Measurements from ENCODE around the gene STX11.
A peak's percentile ranks its signal among the peaks of the same experiment; 100 is the strongest.

STX11 gene

DNA sequence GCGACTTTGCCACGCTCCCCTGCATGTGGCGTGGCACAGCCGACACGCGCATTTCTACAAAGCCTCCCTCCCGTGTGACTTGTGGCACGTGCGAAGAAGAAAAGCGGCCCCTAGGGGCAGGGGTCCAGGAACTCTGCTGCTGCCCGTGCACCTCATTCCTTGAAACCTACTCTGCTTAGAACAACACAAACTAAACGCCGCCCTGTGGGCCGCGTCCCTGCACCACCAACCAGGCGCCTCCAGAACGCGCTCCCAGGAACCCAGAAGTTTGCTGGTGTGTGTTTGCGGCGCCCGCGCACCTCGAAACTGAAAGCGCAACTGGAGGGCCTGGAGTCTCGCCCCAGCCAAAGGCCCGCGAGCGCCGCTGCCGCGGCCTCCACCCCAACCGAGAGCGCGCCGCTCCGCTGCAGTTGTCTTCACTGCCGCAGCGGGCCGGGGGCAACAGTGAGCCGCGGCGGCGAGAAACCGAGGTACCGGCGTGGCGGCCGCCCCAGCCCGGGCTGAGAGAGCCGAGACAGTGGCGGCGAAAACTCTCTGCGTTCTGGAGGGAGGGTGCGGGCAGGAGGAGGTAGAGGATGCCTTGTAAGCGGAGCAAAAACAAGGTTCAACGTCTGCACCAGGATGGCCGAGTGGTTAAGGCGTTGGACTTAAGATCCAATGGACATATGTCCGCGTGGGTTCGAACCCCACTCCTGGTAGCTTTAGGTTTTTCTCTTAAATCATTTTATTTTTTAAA is 65.8 kb downstream of the STX11 start:
- peak; percentile 100 for DNase-seq

DNA sequence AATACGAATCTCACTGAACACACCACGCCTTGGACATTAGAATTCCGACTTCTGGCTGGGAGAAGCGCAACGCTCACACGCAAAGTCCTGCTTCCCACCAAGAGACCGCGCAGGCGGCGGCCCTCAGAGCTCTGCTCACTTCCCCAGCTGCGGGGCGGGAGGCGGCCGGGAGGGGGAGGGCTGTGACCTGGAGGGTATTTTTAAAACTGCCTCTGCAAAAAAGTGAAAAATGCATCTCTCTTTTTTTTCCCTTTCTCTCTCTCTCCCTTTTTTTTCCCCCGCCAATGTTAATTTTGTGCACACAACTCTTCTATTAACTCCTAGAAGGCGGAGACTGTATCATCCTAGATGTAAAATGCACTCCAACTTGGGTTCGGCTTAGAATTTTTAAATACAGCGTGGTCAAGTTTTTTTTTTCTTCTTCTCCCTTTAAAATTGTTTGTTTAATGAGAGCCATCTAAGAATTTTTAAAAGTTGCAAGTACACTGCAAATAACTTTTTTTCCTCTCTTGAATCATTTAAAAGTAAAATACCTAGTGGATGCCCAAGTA is 66.4 kb downstream of the STX11 start:
- no peak for DNase-seq

DNA sequence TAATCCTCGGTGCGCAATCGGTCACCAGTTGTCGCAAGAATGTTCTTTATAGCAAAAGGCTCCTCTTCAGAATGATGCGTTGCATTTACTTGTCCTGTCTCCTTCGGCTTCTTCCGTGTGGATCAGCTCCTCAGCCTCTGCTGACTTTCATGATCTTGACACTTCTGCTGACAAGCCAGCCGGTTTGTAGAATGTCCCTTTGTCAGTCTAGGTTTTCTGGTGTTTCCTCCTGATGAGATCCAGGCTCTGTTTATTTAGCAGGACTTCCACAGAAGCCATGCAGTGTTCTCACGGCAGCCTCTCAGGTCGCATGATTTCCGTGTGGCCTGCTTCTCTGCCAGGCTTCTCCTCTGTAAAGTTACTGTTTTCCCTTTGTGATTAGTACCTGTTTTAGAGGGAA is 66.9 kb downstream of the STX11 start:
- DNase-seq = no peak

DNA sequence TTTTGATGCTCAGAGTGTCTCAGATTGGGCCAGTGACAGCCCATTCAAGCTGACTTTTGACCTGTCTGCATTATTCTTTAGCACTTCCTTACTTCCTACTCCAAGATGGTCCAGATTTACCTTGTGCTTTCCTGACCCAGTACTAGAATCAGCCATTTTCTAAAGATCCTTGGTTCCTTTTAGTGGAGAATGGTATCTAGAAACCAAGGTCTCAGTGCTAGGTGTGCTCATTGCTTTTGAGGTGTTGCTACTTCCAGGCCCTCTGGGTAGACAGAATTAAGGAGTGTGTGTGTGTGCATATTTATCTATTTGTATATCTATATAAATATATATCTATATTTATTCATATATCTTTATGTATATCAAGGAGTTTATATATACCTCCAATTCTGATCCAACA is 67.5 kb downstream of the STX11 start:
- no peak for DNase-seq

DNA sequence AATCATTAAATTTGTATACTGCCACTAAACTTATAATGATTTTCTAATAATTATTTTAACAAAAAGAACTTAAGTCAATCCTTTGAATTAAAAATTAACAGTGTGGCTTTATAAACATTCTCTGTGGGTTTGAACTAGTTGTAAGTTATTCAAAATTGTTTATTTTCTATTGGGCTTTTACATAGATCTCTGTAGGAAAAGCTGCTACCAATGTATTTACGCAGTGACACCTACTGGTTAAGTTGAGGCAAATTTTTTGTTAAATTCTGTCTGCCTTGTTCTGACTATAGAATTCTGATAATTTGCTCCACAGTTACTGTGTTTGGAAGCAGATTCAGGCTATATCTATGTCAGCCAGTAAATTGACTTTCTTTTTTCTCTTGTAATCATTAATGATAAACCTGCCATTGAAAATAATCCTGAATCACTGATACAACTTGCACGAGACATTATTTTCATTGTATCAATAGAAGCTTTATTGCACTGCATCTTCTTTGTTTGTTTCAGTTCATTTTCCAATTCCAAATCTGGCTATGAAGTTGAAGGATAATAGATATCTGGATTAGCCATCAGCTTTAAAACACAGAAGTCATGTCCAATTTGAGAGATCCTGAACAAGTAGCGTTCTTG is 68.9 kb downstream of the STX11 start:
- DNase-seq = no peak

DNA sequence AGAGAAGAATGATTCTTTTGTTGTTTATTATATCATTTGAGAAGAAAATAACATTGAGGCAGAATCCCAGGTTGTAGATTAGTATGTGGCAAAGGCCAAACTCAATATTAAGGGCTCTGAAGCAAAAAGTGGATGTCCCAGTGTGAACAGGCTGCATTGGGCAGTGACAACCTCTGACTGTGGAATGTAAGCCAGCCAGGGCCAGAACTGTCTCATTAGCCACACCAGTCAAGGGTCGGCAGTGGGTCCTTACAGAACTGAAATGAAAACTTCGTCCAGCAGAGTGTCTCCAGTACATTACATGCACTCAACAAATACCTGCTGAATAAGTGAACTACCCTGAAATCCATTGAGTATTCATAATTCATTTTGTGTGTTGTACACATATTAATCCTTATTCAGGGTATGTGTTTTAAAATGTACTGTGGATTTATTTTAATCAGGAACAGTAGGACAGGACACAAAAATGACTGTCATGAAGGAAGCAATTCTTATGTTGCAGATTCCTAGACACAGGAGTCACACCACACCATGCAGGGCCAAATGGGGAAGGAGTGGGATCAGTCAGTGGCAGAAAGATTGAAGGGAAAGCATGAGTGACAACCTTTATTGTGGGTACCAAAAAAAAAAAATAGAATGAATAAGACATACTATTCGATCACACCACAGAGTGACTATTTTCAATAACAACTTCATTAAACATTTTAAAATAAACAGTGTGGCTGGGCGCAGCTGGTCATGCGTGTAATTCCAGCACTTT is 69.9 kb downstream of the STX11 start:
- DNase-seq = no peak

DNA sequence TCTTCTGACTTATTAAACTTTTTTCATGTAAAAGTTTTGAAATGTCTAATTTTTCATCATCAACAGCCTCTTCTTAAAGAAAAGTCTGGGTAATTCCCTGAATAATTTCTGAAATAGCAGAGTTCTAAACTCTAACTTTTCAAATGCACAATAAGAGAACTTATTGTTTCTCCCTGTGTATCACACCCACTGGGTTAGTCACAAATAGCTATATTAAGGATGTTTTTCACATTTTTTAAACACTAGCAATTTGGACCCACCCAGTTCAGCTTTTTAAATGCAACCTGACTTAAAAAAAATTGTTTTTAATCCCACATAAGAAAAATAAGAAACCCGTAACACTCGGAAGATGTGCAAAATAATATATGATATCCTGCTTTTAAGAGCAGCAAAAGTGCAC is 73.4 kb downstream of the STX11 start:
- DNase-seq = no peak

DNA sequence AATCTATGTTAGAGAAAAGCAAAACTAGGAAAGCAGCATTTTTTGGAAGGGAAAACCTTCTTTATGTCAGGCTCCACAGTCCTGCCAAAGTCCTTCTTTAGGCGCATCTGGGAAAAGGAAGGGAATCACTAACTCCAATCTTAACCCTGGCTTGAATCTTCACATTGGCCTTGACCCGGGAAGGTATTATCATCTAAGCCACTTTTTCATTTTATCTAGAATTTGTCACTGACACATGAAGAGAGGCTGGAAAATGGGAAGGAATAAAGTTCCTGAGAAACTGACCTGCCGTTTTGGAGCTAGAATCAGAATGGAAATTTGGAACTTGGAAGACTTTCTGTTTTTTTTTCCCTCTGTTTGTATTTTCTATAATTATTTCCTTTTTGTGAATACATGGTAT is 81.4 kb downstream of the STX11 start:
- no peak for DNase-seq

DNA sequence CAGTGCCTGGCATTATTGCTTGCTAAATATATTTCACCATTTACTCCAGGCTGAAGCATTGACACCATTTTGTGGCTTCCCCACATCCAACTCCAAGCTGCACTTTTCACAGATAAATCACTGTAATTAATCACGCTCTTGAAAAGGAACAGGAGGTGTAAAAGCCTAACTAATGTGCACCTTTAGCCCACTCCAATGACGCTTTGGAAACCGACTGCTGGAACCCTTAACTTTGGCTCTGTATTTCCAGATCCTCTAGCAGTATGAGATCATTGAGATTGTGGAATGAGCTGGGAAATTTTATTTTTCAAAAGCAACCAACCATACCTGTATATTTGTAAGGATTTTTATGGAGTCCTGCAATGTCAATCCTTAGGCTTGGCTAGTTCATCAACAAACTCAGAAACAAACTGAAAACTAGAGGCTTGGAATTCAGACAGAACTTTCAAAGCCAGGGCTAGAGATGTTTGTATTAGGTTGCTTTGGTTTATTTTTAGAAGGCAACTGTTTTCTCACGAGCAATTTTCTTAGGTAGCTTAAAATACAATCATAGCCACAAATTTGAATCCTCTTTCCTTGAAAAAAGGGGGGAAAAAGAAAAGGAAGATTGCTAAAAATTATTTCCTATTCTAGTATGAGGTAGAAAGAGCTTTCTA is 82.0 kb downstream of the STX11 start:
- DNase-seq = no peak

DNA sequence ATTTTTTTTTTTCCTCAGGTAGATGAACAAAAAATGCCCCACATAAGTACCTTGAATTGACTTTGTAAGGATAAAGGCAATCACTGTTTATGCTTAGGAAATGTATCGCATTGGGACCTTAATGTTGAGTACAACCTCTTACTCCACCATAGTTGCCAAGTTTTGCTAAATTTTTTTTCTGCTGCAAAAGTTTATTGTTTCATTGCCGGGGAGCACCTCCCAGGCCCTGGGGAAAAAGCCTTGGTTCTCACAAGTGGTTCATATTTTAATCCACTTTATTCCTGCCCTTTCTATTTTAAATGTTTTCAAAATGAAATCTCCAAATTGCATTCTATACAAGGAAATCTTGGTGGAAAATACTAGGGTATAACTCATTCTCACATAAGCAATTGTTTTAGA is 82.5 kb downstream of the STX11 start:
- DNase-seq = no peak

DNA sequence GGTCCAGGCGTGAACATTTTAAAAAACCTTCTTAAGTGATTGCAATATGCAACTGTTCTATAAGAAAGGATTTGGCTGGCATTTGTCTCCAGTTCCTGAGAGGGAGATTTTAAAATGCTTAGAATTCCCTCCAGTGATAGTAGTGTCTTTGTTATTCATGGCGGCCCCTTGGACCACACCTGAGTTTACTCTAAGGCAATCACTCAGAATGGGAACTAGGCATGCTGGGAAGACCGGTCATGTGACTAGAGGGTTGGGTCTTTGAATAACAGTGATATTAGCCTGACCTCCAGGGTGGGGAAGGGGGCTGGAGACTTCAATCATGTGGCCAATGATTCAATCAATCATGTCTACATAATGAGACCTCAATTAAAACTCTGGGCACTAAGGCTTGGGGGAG is 84.1 kb downstream of the STX11 start:
- DNase-seq = no peak

DNA sequence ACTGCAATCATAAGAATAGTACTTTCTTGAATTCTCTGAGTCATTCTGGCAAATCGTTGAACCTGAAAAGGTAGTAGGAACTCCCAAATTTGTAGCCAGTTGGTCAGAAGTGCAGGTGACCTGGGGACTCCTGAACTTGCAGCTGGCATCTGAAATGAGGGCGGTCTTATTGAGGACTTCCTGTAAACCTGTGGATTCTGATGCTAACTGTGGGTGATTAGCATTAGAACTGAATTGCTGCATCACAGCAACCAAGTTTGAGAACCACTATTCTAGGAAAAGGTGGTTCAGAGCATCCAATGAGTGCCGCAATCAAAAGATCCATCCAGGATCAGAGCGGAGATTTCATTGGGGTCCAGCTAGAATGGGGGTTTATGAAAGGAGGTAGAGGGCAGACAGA is 84.6 kb downstream of the STX11 start:
- no peak for DNase-seq

Data from right forelimb (tissue), 1 donor.